IgD-negative memory B cell (primary cell): ENCODE data around the gene SOHLH1. TPM values are rescaled to one million over a fixed set of nuclear protein-coding genes. Genes with fewer than 3 reads are reported as not detected.

Source experiments
- H3K27ac Mint-ChIP-seq, 3 donors: one replicate each; pipeline ENCODE4 v1.8.0; 2020 to 2022; ENCODE audit warnings: mild to moderate bottlenecking in 3 of 3, mixed read lengths in 3 of 3, moderate library complexity in 1 of 3
- H3K27me3 Mint-ChIP-seq: one replicate; pipeline ENCODE4 v1.8.0; 2021; ENCODE audit warnings: mixed read lengths
- H3K36me3 Mint-ChIP-seq: one replicate; pipeline ENCODE4 v1.8.0; 2020; ENCODE audit warnings: mild to moderate bottlenecking, mixed read lengths
- H3K4me1 Mint-ChIP-seq, 3 donors: one replicate each; pipeline ENCODE4 v1.8.0; 2020 to 2022; ENCODE audit warnings: mixed read lengths in 3 of 3, mild to moderate bottlenecking in 1 of 3
- H3K4me3 Mint-ChIP-seq, 4 donors: one replicate each; pipeline ENCODE4 v1.8.0; 2020 to 2022; ENCODE audit warnings: mild to moderate bottlenecking in 4 of 4, mixed read lengths in 4 of 4, moderate library complexity in 3 of 4
- H3K9me3 Mint-ChIP-seq, 3 donors: one replicate each; pipeline ENCODE4 v1.8.0; 2020 to 2021; ENCODE audit warnings: mixed read lengths in 3 of 3, mild to moderate bottlenecking in 1 of 3
- polyA plus RNA-seq: library from polyadenylated mRNA; unstranded; fragments of 300-500 nt; fragmentation: Illumina TruSeq; gene quantifications from one replicate; pipeline ENCODE4 v1.2.3, GENCODE V29; 2021

SOHLH1 gene
- polyA plus RNA-seq, 1 donor from 2014 or later = not detected

DNA sequence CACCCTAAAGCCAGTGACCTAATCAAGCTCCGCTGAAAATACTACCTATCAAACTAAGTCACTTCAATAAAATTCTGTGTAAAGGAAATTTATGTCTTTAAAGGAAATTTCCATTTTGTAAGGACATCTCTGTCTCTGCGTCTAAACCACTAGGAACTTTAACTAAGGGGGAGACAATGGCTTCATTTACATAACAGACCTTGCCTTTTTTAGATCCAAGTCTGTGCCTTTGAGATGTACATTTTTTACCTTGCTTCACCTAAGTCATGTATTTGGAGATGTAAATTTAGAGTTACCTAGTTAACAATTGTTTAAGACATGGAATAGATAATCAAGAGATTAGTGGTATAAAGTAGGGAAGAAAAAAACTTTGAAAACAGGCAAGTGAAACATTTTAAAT, 49.8 kb downstream of the SOHLH1 start:
- H3K27ac Mint-ChIP-seq = no peak overlapping the region
- no peaks in the 10 kb centered on the region for H3K36me3 Mint-ChIP-seq
- peaks cover 10 to 38% (median 22%) of the 10 kb centered on the region in 3 donors for H3K9me3 Mint-ChIP-seq
- no peaks in the 10 kb centered on the region for H3K4me1 Mint-ChIP-seq
- no peaks in the 10 kb centered on the region for H3K27me3 Mint-ChIP-seq
- H3K4me3 Mint-ChIP-seq = no peak overlapping the region

DNA sequence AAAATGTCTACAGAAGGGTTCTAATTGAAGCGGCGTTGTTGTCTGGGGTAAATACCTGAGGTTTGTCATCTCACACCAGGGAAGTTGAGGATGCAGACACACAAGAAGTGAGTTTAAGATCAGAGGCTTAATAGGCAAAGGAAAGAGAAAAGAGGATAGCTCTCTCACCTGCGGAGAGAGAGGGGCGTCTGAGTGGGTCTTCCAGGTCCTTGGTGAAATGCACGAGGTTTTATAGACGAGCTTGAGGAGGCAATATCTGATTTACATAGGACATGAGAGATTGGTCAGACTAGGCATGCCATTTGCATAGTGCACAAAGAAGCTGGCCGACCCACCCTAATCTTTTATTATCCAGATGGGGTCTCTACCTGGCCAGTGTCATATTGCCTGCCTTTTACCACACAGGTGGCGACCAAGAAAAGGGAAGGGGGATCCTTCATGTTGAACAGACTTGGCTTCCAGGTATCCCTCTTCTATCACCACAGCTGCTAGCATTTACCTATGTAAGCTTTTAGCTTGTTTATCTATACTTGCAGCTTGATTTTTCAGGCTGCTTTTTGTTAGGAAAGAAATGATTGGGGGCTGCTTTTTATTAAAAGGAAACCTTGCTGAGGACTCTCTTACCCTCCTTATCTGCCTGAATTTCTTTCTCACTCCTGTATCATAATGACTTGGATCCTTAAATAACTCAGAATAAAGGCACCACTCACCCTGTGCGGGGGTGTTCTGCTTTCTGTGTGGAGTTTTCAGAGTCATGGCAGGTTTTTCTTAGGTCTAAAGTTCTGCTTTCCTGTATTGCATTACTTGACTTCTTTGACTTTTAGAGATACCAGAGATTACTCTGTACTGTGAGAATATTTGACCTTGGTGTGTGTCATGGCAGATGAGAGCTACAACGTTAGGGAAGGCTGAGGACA, 50.5 kb downstream of the SOHLH1 start:
- Mint-ChIP-seq H3K4me3 (no peak overlapping the region), H3K27me3 (no peaks in the 10 kb centered on the region), H3K4me1 (no peaks in the 10 kb centered on the region), H3K9me3 (peaks cover 10 to 44% (median 23%) of the 10 kb centered on the region in 3 donors), H3K27ac (no peak overlapping the region), H3K36me3 (no peaks in the 10 kb centered on the region)

DNA sequence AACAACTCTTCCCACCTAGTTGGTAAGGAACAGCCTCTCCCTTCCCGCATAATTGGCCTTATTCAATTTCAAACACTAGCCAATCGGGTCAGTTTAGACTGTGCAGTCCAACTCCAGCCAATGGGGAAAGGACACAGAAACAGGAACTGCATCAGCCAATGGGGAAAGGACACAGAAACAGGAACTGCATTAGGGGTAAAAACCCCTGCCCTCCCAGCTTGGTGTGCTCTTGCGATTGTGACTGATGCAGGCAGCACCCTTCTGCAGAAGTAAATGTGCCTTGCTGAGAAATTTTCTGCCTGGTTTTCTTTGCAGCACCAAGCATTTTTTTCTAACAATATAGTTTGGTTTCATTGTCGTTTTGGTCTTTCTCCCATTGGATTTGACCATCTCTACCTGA, 51.4 kb downstream of the SOHLH1 start:
- no peak overlapping the region for H3K4me3 Mint-ChIP-seq
- peaks cover 10 to 44% (median 25%) of the 10 kb centered on the region in 3 donors for H3K9me3 Mint-ChIP-seq
- no peaks in the 10 kb centered on the region for H3K4me1 Mint-ChIP-seq
- no peaks in the 10 kb centered on the region for H3K27me3 Mint-ChIP-seq
- H3K27ac Mint-ChIP-seq = no peak overlapping the region
- H3K36me3 Mint-ChIP-seq = no peaks in the 10 kb centered on the region

DNA sequence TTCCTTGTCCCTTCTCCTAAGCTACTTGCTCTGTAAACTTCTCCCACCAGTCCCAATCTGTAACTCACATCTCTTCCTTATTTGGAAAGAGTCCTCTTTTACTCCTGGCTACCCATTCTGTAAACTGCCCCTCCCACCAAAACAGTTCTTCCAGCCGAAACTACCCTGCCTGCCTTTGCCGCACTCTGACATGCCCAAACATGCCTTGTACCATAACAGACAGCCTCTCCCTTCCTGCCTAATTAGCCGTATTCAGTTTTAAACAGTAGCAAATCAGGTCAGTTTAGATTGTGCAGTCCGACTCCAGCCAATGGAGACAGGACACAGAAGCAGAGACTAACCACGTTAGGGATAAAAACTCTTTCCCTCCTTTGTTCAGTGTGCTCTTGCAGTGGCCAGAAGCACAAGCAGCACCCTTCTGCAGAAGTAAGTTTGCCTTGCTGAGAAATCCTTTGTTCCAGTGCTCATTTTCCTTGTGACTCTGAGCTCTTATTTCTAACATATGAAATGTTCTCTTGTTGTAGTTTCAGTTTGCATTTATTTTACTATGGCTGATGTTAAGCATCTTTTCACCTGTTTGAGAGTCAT, 54.6 kb downstream of the SOHLH1 start:
- Mint-ChIP-seq H3K36me3 (no peaks in the 10 kb centered on the region), H3K4me1 (no peaks in the 10 kb centered on the region)

More for the DNA sequence above, 54.6 kb downstream of the SOHLH1 start:
- Mint-ChIP-seq H3K9me3 (peaks cover 11 to 42% (median 18%) of the 10 kb centered on the region in 3 donors), H3K27ac (no peak overlapping the region), H3K27me3 (no peaks in the 10 kb centered on the region), H3K4me3 (no peak overlapping the region)

Other genes with a start within 250 kb of the SOHLH1 start
- gene PPP1R26, start 219.7 kb downstream of the SOHLH1 start, polyA plus RNA-seq = 1.7 TPM
- gene MRPS2, start 198.8 kb downstream of the SOHLH1 start, polyA plus RNA-seq = 65.7 TPM
- not detected for gene LCN1, start 178.0 kb downstream of the SOHLH1 start, polyA plus RNA-seq
- not detected for gene OBP2A, start 153.4 kb downstream of the SOHLH1 start, polyA plus RNA-seq
- not detected for gene PAEP, start 137.7 kb downstream of the SOHLH1 start, polyA plus RNA-seq
- gene GLT6D1, start 59.9 kb downstream of the SOHLH1 start, polyA plus RNA-seq = not detected
- gene LCN9, start 36.2 kb downstream of the SOHLH1 start, polyA plus RNA-seq = not detected
- gene KCNT1, start 2.7 kb upstream of the SOHLH1 start, polyA plus RNA-seq = not detected
- 2.7 TPM for gene CAMSAP1, start 208.1 kb upstream of the SOHLH1 start, polyA plus RNA-seq